ENCODE measurements around the gene TBC1D22A.

Gene TBC1D22A

DNA sequence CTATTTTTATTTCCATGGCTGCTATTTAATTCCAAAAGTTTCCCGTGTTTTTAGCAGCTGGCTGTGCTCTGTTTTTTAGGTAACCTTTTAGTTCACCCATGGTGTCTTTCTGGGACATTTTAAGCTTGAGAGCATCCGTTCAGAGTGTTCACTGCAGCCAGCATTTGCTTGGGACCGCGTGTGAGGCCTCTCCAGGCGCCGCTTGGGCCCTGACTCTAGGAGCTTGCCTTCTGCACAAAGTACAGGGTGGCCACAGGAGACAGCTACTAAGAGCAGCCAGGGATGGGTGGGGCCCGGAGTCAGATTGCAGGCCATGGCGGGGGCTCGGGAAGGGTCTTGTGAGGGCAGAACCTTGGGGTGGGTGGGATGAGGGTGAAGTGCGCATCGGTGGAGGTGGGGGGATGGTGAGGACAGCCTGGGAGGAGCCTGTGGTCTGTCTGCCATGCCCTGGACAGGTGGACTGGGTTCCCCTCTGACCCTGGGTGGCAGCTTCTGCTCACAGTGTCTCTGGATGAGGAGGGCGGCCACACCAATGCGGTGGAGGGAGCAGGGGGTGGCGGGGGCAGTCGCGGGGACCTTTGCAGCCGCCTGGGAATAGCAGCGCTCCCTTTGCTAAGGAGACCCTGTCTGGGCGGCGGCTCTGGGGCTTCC, 288.1 kb downstream of the TBC1D22A start:
- no peak for ATAC-seq
- TF ChIP-seq BACH2 (CRISPR knock-in tag; IDR thresholded peaks at IDR 0.05; ENCODE audit: borderline replicate concordance) (no peak), ISL1 (CRISPR knock-in tag; IDR thresholded peaks at IDR 0.05) (no peak), CSDC2 (CRISPR knock-in tag; IDR thresholded peaks at IDR 0.05) (no peak), TOX (CRISPR knock-in tag; IDR thresholded peaks at IDR 0.05; ENCODE audit: borderline replicate concordance) (no peak), ARNTL (CRISPR knock-in tag; IDR thresholded peaks at IDR 0.05; ENCODE audit: borderline replicate concordance, low read depth) (no peak), ZFP3 (CRISPR knock-in tag; IDR thresholded peaks at IDR 0.05) (no peak), ZNF70 (CRISPR knock-in tag; IDR thresholded peaks at IDR 0.05) (no peak), ZC3H10 (CRISPR knock-in tag; IDR thresholded peaks at IDR 0.05) (no peak), ESRRG (CRISPR knock-in tag; IDR thresholded peaks at IDR 0.05) (no peak), TSHZ2 (CRISPR knock-in tag; IDR thresholded peaks at IDR 0.05) (no peak), TCF4 (CRISPR knock-in tag; IDR thresholded peaks at IDR 0.05; ENCODE audit: borderline replicate concordance) (no peak), ZNF565 (CRISPR knock-in tag; conservative IDR thresholded peaks at IDR 0.05; ENCODE audit: low read depth) (no peak), CSRNP3 (CRISPR knock-in tag; IDR thresholded peaks at IDR 0.05) (no peak), GLIS3 (CRISPR knock-in tag; IDR thresholded peaks at IDR 0.05) (no peak), ZFP30 (CRISPR knock-in tag; IDR thresholded peaks at IDR 0.05) (no peak)
- TF ChIP-seq, protein P1, sequence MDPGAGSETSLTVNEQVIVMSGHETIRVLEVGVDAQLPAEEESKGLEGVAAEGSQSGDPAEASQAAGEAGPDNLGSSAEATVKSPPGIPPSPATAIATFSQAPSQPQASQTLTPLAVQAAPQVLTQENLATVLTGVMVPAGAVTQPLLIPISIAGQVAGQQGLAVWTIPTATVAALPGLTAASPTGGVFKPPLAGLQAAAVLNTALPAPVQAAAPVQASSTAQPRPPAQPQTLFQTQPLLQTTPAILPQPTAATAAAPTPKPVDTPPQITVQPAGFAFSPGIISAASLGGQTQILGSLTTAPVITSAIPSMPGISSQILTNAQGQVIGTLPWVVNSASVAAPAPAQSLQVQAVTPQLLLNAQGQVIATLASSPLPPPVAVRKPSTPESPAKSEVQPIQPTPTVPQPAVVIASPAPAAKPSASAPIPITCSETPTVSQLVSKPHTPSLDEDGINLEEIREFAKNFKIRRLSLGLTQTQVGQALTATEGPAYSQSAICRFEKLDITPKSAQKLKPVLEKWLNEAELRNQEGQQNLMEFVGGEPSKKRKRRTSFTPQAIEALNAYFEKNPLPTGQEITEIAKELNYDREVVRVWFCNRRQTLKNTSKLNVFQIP (CRISPR knock-in tag; IDR thresholded peaks at IDR 0.05; ENCODE audit: borderline replicate concordance, low read depth) = no peak
- TF ChIP-seq, protein P2, sequence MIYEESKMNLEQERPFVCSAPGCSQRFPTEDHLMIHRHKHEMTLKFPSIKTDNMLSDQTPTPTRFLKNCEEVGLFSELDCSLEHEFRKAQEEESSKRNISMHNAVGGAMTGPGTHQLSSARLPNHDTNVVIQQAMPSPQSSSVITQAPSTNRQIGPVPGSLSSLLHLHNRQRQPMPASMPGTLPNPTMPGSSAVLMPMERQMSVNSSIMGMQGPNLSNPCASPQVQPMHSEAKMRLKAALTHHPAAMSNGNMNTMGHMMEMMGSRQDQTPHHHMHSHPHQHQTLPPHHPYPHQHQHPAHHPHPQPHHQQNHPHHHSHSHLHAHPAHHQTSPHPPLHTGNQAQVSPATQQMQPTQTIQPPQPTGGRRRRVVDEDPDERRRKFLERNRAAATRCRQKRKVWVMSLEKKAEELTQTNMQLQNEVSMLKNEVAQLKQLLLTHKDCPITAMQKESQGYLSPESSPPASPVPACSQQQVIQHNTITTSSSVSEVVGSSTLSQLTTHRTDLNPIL (CRISPR knock-in tag; IDR thresholded peaks at IDR 0.05; ENCODE audit: low read depth) = no peak

GRCh38 chr22:47051441-47052071, 289.1 kb downstream of the TBC1D22A start:
- ATAC-seq = no peak
- TF ChIP-seq, protein P2 (CRISPR knock-in tag; IDR thresholded peaks at IDR 0.05; ENCODE audit: low read depth) = no peak
- TF ChIP-seq ZNF565 (CRISPR knock-in tag; conservative IDR thresholded peaks at IDR 0.05; ENCODE audit: low read depth) = no peak
- TF ChIP-seq ZFP30 (CRISPR knock-in tag; IDR thresholded peaks at IDR 0.05) = no peak
- TF ChIP-seq TOX (CRISPR knock-in tag; IDR thresholded peaks at IDR 0.05; ENCODE audit: borderline replicate concordance) = no peak
- no peak for TF ChIP-seq TSHZ2 (CRISPR knock-in tag; IDR thresholded peaks at IDR 0.05)
- no peak for TF ChIP-seq ISL1 (CRISPR knock-in tag; IDR thresholded peaks at IDR 0.05)
- TF ChIP-seq GLIS3 (CRISPR knock-in tag; IDR thresholded peaks at IDR 0.05) = no peak
- no peak for TF ChIP-seq ESRRG (CRISPR knock-in tag; IDR thresholded peaks at IDR 0.05)
- TF ChIP-seq ZFP3 (CRISPR knock-in tag; IDR thresholded peaks at IDR 0.05) = no peak
- TF ChIP-seq RARB (CRISPR knock-in tag; IDR thresholded peaks at IDR 0.05) = no peak
- no peak for TF ChIP-seq PPARA (CRISPR knock-in tag; IDR thresholded peaks at IDR 0.05; ENCODE audit: borderline replicate concordance)
- TF ChIP-seq, protein P3, sequence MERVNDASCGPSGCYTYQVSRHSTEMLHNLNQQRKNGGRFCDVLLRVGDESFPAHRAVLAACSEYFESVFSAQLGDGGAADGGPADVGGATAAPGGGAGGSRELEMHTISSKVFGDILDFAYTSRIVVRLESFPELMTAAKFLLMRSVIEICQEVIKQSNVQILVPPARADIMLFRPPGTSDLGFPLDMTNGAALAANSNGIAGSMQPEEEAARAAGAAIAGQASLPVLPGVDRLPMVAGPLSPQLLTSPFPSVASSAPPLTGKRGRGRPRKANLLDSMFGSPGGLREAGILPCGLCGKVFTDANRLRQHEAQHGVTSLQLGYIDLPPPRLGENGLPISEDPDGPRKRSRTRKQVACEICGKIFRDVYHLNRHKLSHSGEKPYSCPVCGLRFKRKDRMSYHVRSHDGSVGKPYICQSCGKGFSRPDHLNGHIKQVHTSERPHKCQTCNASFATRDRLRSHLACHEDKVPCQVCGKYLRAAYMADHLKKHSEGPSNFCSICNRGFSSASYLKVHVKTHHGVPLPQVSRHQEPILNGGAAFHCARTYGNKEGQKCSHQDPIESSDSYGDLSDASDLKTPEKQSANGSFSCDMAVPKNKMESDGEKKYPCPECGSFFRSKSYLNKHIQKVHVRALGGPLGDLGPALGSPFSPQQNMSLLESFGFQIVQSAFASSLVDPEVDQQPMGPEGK (CRISPR knock-in tag; IDR thresholded peaks at IDR 0.05; ENCODE audit: borderline replicate concordance) = no peak
- no peak for TF ChIP-seq SNAI2 (CRISPR knock-in tag; IDR thresholded peaks at IDR 0.05)
- no peak for TF ChIP-seq OSR1 (CRISPR knock-in tag; IDR thresholded peaks at IDR 0.05)
- no peak for TF ChIP-seq ZNF8 (CRISPR knock-in tag; IDR thresholded peaks at IDR 0.05)
- TF ChIP-seq, protein P1 (CRISPR knock-in tag; IDR thresholded peaks at IDR 0.05; ENCODE audit: borderline replicate concordance, low read depth) = no peak
